RPMI8226 (cell line): Measurements from ENCODE around the gene TICAM2.

Source experiments
- DNase-seq: peaks from one replicate; pipeline ENCODE4 v3.0.0-alpha.2; 2015

TICAM2 gene

GRCh38 chr5:115605436-115605835 is 3.2 kb upstream of the TICAM2 start:
- no peak for DNase-seq

GRCh38 chr5:115602591-115603125 is 379 bp upstream of the TICAM2 start:
- DNase-seq: no peak

GRCh38 chr5:115600766-115601165 is 1.5 kb downstream of the TICAM2 start:
- DNase-seq: no peak

GRCh38 chr5:115599924-115600323 is 2.4 kb downstream of the TICAM2 start:
- DNase-seq: no peak

- peak; percentile 41 for DNase-seq
These were observed 2.8 kb downstream of the TICAM2 start for GRCh38 chr5:115599502-115599901.

- no peak for DNase-seq
These were observed 7.9 kb downstream of the TICAM2 start for GRCh38 chr5:115594128-115595047.

GRCh38 chr5:115589043-115589442 is 13.2 kb downstream of the TICAM2 start:
- DNase-seq: no peak

GRCh38 chr5:115588640-115589039 is 13.6 kb downstream of the TICAM2 start:
- DNase-seq: peak; percentile 37

GRCh38 chr5:115586525-115587146 is 15.6 kb downstream of the TICAM2 start:
- DNase-seq: peak; percentile 34

GRCh38 chr5:115585265-115585664 is 17.0 kb downstream of the TICAM2 start:
- no peak for DNase-seq

- DNase-seq: no peak
These were observed 17.8 kb downstream of the TICAM2 start for GRCh38 chr5:115584501-115584900.

- DNase-seq: no peak
These were observed 18.8 kb downstream of the TICAM2 start for GRCh38 chr5:115583474-115583873.

GRCh38 chr5:115580941-115581340 is 21.3 kb downstream of the TICAM2 start:
- DNase-seq: no peak

- DNase-seq: no peak
These were observed 22.5 kb downstream of the TICAM2 start for GRCh38 chr5:115579747-115580173.

GRCh38 chr5:115579216-115579615 is 23.1 kb downstream of the TICAM2 start:
- DNase-seq: no peak

- no peak for DNase-seq
These were observed 23.6 kb downstream of the TICAM2 start for GRCh38 chr5:115578657-115579056.

- DNase-seq: no peak
These were observed 24.5 kb downstream of the TICAM2 start for GRCh38 chr5:115577741-115578140.

- no peak for DNase-seq
These were observed 24.9 kb downstream of the TICAM2 start for GRCh38 chr5:115577329-115577728.

- no peak for DNase-seq
These were observed 26.9 kb downstream of the TICAM2 start for GRCh38 chr5:115575167-115576070.

GRCh38 chr5:115573133-115573532 is 29.1 kb downstream of the TICAM2 start:
- DNase-seq: no peak

GRCh38 chr5:115571441-115571878 is 30.8 kb downstream of the TICAM2 start:
- no peak for DNase-seq

GRCh38 chr5:115568668-115569067 is 33.6 kb downstream of the TICAM2 start:
- no peak for DNase-seq

- DNase-seq: no peak
These were observed 37.0 kb downstream of the TICAM2 start for GRCh38 chr5:115565233-115565632.
